ENCODE data around the gene ATP2A1. TPM values are rescaled to one million over a fixed set of nuclear protein-coding genes. Genes with fewer than 3 reads are reported as not detected.

The ATP2A1 gene
- total and polyA plus RNA-seq, 2 of the 13 experiments (the other 11 are each of a cell fraction or from before 2014, with no cell fraction given), result 3.2 to 12.5 TPM

GRCh38 chr16:28845761-28846079, 32.6 kb upstream of the ATP2A1 start (continued):
- no peak for TF ChIP-seq NCOA1 (CRISPR knock-in tag; IDR thresholded peaks at IDR 0.05)
- no peak for TF ChIP-seq ZBTB1 (CRISPR knock-in tag; IDR thresholded peaks at IDR 0.05; ENCODE audit: borderline replicate concordance)
- TF ChIP-seq ISL2 (CRISPR knock-in tag; IDR thresholded peaks at IDR 0.05), result no peak
- TF ChIP-seq ZFP37 (CRISPR knock-in tag; IDR thresholded peaks at IDR 0.05; ENCODE audit: borderline replicate concordance), result no peak
- no peak for TF ChIP-seq DNMT1 (CRISPR knock-in tag; IDR thresholded peaks at IDR 0.05)
- TF ChIP-seq PAF1 (CRISPR knock-in tag; IDR thresholded peaks at IDR 0.05), result no peak
- TF ChIP-seq ZNF33A (CRISPR knock-in tag; IDR thresholded peaks at IDR 0.05; ENCODE audit: borderline replicate concordance), result 0 out of 2 replicates have a peak, but pooled peaks have one; percentile 1
- 0 out of 2 replicates have a peak, but pooled peaks have one; percentile 4 for TF ChIP-seq ARID2 (CRISPR knock-in tag; IDR thresholded peaks at IDR 0.05; ENCODE audit: borderline replicate concordance)
- TF ChIP-seq ZNF761 (CRISPR knock-in tag; conservative IDR thresholded peaks at IDR 0.05), result no peak
- TF ChIP-seq TAF1 (CRISPR knock-in tag; IDR thresholded peaks at IDR 0.05), result no peak
- TF ChIP-seq, protein P1, sequence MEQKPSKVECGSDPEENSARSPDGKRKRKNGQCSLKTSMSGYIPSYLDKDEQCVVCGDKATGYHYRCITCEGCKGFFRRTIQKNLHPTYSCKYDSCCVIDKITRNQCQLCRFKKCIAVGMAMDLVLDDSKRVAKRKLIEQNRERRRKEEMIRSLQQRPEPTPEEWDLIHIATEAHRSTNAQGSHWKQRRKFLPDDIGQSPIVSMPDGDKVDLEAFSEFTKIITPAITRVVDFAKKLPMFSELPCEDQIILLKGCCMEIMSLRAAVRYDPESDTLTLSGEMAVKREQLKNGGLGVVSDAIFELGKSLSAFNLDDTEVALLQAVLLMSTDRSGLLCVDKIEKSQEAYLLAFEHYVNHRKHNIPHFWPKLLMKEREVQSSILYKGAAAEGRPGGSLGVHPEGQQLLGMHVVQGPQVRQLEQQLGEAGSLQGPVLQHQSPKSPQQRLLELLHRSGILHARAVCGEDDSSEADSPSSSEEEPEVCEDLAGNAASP (CRISPR knock-in tag; IDR thresholded peaks at IDR 0.05; ENCODE audit: borderline replicate concordance), result no peak
- TF ChIP-seq ZNF354B (CRISPR knock-in tag; IDR thresholded peaks at IDR 0.05), result peak; percentile 39; the same call in 1 of the 2 replicates
- no peak for TF ChIP-seq ZNF318 (CRISPR knock-in tag; IDR thresholded peaks at IDR 0.05)
- peak; percentile 14; the same call in 1 of the 2 replicates for TF ChIP-seq DZIP1 (CRISPR knock-in tag; IDR thresholded peaks at IDR 0.05)
- no peak for TF ChIP-seq DRAP1 (CRISPR knock-in tag; IDR thresholded peaks at IDR 0.05)
- TF ChIP-seq, protein P2, sequence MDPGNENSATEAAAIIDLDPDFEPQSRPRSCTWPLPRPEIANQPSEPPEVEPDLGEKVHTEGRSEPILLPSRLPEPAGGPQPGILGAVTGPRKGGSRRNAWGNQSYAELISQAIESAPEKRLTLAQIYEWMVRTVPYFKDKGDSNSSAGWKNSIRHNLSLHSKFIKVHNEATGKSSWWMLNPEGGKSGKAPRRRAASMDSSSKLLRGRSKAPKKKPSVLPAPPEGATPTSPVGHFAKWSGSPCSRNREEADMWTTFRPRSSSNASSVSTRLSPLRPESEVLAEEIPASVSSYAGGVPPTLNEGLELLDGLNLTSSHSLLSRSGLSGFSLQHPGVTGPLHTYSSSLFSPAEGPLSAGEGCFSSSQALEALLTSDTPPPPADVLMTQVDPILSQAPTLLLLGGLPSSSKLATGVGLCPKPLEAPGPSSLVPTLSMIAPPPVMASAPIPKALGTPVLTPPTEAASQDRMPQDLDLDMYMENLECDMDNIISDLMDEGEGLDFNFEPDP (CRISPR knock-in tag; conservative IDR thresholded peaks at IDR 0.05), result 0 out of 2 replicates have a peak, but pooled peaks have one; percentile 80

All from HepG2 (cell line).